ENCODE measurements around the gene LPCAT4.

- TF ChIP-seq, protein P1, sequence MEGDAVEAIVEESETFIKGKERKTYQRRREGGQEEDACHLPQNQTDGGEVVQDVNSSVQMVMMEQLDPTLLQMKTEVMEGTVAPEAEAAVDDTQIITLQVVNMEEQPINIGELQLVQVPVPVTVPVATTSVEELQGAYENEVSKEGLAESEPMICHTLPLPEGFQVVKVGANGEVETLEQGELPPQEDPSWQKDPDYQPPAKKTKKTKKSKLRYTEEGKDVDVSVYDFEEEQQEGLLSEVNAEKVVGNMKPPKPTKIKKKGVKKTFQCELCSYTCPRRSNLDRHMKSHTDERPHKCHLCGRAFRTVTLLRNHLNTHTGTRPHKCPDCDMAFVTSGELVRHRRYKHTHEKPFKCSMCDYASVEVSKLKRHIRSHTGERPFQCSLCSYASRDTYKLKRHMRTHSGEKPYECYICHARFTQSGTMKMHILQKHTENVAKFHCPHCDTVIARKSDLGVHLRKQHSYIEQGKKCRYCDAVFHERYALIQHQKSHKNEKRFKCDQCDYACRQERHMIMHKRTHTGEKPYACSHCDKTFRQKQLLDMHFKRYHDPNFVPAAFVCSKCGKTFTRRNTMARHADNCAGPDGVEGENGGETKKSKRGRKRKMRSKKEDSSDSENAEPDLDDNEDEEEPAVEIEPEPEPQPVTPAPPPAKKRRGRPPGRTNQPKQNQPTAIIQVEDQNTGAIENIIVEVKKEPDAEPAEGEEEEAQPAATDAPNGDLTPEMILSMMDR (conservative IDR thresholded peaks at IDR 0.05), result no peak
- no peak for TF ChIP-seq EZH2 (IDR thresholded peaks at IDR 0.05; ENCODE audit: low read depth)
Measured at GRCh38 chr15:34314491-34315490, 52.2 kb downstream of the LPCAT4 start.
